Esophagus (tissue), 2 donors: ENCODE data around the gene MAG. TPM values are rescaled to one million over a fixed set of nuclear protein-coding genes. Genes with fewer than 3 reads are reported as not detected.

Experiments
- H3K27ac ChIP-seq, 2 donors: one replicate each; pipeline ENCODE4 v1.5.1; 2013; ENCODE audit warnings: low read depth in 2 of 2, mild to moderate bottlenecking in 2 of 2, inconsistent platforms in 1 of 2, low read length in 1 of 2, moderate library complexity in 1 of 2
- H3K27me3 ChIP-seq, 2 donors: one replicate each; pipeline ENCODE4 v1.6.1; 2013; ENCODE audit warnings: low read length in 2 of 2, control low read depth in 1 of 2, mild to moderate bottlenecking in 1 of 2; ENCODE audit not compliant: insufficient read depth in 2 of 2, control insufficient read depth in 1 of 2
- H3K36me3 ChIP-seq, 2 donors: one replicate each; pipeline ENCODE4 v1.6.1; 2013; ENCODE audit warnings: low read length in 1 of 2; ENCODE audit not compliant: control insufficient read depth in 2 of 2, insufficient read depth in 2 of 2
- H3K4me1 ChIP-seq, 2 donors: one replicate each; pipeline ENCODE4 v1.6.1; 2013; ENCODE audit warnings: low read length in 1 of 2; ENCODE audit not compliant: control insufficient read depth in 2 of 2, insufficient read depth in 2 of 2
- H3K4me3 ChIP-seq, 2 donors: one replicate each; pipeline ENCODE4 v1.5.1; 2013; ENCODE audit warnings: low read length in 2 of 2, mild to moderate bottlenecking in 2 of 2, low read depth in 1 of 2, moderate library complexity in 1 of 2
- H3K9me3 ChIP-seq, 2 donors: one replicate each; pipeline ENCODE4 v1.6.1; 2013; ENCODE audit warnings: mild to moderate bottlenecking in 2 of 2, low read depth in 1 of 2, low read length in 1 of 2, moderate library complexity in 1 of 2; ENCODE audit not compliant: control insufficient read depth in 2 of 2, insufficient read depth in 1 of 2
- WGBS, 2 donors: extraction: QIAGEN DNeasy Blood & Tissue Kit; methylation state at CpG; one replicate each; pipeline ENCODE4 v1.1.7; 2013; 5-methylcytosine and 5-hydroxymethylcytosine counted together
- polyA plus RNA-seq, 2 donors: library from polyadenylated mRNA; stranded (reverse); fragments of 200-250 nt; gene quantifications; one replicate each; pipeline ENCODE4 v1.2.3, GENCODE V29; 2013
- donor health status: healthy with polysubstance abuse.
- donor health status: Bipolar disorder and iron deficiency.

The MAG gene
- polyA plus RNA-seq, 2 donors: not detected

- H3K27ac ChIP-seq: no peak overlapping the region
- no peaks in the 10 kb centered on the region for H3K9me3 ChIP-seq
- H3K4me3 ChIP-seq: no peak overlapping the region
- H3K27me3 ChIP-seq: peaks cover 0 to 2% of the 10 kb centered on the region in 2 donors
- WGBS, 2 donors: 92 to 96% methylated on average over 9 of the region's 9 CpGs
- H3K4me1 ChIP-seq: no peaks in the 10 kb centered on the region
- no peaks in the 10 kb centered on the region for H3K36me3 ChIP-seq
Measured at GRCh38 chr19:35322014-35322413, 30.1 kb downstream of the MAG start.

GRCh38 chr19:35327642-35328041 lies 35.7 kb downstream of the MAG start:
- Histone ChIP-seq H3K36me3 (no peaks in the 10 kb centered on the region), H3K27me3 (no peaks in the 10 kb centered on the region), H3K9me3 (no peaks in the 10 kb centered on the region), H3K4me3 (no peak overlapping the region), H3K27ac (no peak overlapping the region), H3K4me1 (no peaks in the 10 kb centered on the region)
- 61 to 68% methylated on average over 4 of the region's 4 CpGs for WGBS, 2 donors

GRCh38 chr19:35328851-35329285 lies 36.9 kb downstream of the MAG start, which contains the start of gene CD22:
Gene CD22, plus strand, starts transcription at chr19:35329187. Its CDS starts 2,854 bp downstream, at chr19:35332041.
- Histone ChIP-seq H3K9me3 (no peaks in the 10 kb centered on the region), H3K27ac (no peak within 1 kb of the TSS), H3K4me3 (no peak within 1 kb of the TSS), H3K36me3 (no peaks in the 10 kb centered on the region), H3K27me3 (no peaks in the 10 kb centered on the region), H3K4me1 (no peaks in the 10 kb centered on the region)
- 75 to 76% methylated on average over 12 of the region's 12 CpGs for WGBS, 2 donors

- H3K4me3 ChIP-seq: no peak overlapping the region
Measured at GRCh38 chr19:35329323-35329722, 37.4 kb downstream of the MAG start.

GRCh38 chr19:35330475-35330874 lies 38.5 kb downstream of the MAG start:
- no peak overlapping the region for H3K4me3 ChIP-seq
- no peak overlapping the region for H3K27ac ChIP-seq
- no peaks in the 10 kb centered on the region for H3K4me1 ChIP-seq
- WGBS, 2 donors: 57 to 60% methylated on average over 7 of the region's 7 CpGs
- H3K27me3 ChIP-seq: no peaks in the 10 kb centered on the region
- no peaks in the 10 kb centered on the region for H3K9me3 ChIP-seq
- H3K36me3 ChIP-seq: no peaks in the 10 kb centered on the region

More at GRCh38 chr19:35329323-35329722, 37.4 kb downstream of the MAG start:
- WGBS, 2 donors: 66 to 71% methylated on average over 4 of the region's 4 CpGs
- no peaks in the 10 kb centered on the region for H3K36me3 ChIP-seq
- no peak overlapping the region for H3K27ac ChIP-seq
- H3K9me3 ChIP-seq: no peaks in the 10 kb centered on the region
- H3K4me1 ChIP-seq: no peaks in the 10 kb centered on the region
- H3K27me3 ChIP-seq: no peaks in the 10 kb centered on the region

- H3K27ac ChIP-seq: no peak overlapping the region
- H3K9me3 ChIP-seq: no peaks in the 10 kb centered on the region
- no peak overlapping the region for H3K4me3 ChIP-seq
- no peaks in the 10 kb centered on the region for H3K36me3 ChIP-seq
- no peaks in the 10 kb centered on the region for H3K27me3 ChIP-seq
- WGBS, 2 donors: 80 to 86% methylated on average over 14 of the region's 14 CpGs
- H3K4me1 ChIP-seq: no peaks in the 10 kb centered on the region
Measured at GRCh38 chr19:35331551-35332214, 39.7 kb downstream of the MAG start.

- no peak overlapping the region for H3K27ac ChIP-seq
- H3K4me1 ChIP-seq: no peaks in the 10 kb centered on the region
- no peaks in the 10 kb centered on the region for H3K9me3 ChIP-seq
- no peak overlapping the region for H3K4me3 ChIP-seq
- WGBS, 2 donors: 67 to 68% methylated on average over 12 of the region's 12 CpGs
- no peaks in the 10 kb centered on the region for H3K36me3 ChIP-seq
- H3K27me3 ChIP-seq: no peaks in the 10 kb centered on the region
Measured at GRCh38 chr19:35332817-35333216, 40.9 kb downstream of the MAG start.

- no peaks in the 10 kb centered on the region for H3K27me3 ChIP-seq
- H3K36me3 ChIP-seq: no peaks in the 10 kb centered on the region
- H3K4me3 ChIP-seq: no peak overlapping the region
- no peaks in the 10 kb centered on the region for H3K4me1 ChIP-seq
- 63 to 76% methylated on average over 10 of the region's 10 CpGs for WGBS, 2 donors
- no peak overlapping the region for H3K27ac ChIP-seq
- no peaks in the 10 kb centered on the region for H3K9me3 ChIP-seq
Measured at GRCh38 chr19:35334144-35334753, 42.3 kb downstream of the MAG start.

GRCh38 chr19:35336166-35336955 lies 44.4 kb downstream of the MAG start:
- Histone ChIP-seq H3K9me3 (no peaks in the 10 kb centered on the region), H3K27ac (no peak overlapping the region), H3K4me1 (no peaks in the 10 kb centered on the region), H3K27me3 (no peaks in the 10 kb centered on the region), H3K4me3 (no peak overlapping the region), H3K36me3 (no peaks in the 10 kb centered on the region)
- 79 to 81% methylated on average over 21 of the region's 21 CpGs for WGBS, 2 donors
